ENCODE measurements around the gene MRPL20. TPM values are rescaled to one million over a fixed set of nuclear protein-coding genes. Genes with fewer than 3 reads are reported as not detected.
"Not testable (repeated sequence)": the region's sequence is repeated elsewhere in the genome, so short reads cannot be mapped to it uniquely, and the experiment has no call there.

Gene MRPL20
- total and polyA plus RNA-seq, 2 donors (not counting 1 experiment from before 2014, with no cell fraction given), result 81.7 to 150 TPM

DNA sequence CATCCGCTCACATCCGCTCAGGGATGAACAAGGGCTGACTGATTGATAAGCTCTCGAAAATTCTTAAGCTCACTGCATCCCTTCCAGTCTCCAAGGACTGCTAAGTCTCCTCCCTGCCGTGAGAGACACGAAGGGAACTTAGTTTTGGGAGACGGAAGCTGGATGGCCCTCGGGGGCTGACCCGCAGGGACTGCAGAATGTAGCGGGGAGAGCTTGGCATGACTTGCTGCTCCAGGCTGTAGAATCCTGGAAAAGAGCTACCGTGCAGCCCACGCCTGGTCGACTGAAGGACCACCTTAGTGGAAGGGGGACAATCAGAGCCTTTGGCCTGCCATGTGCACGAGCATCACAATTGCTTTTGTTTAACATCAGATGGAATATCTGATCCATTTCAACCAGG is 8.7 kb upstream of the MRPL20 start:
- Histone ChIP-seq H3K27me3 (ENCODE audit: control insufficient read depth, insufficient read depth, low read length) (no peaks in the 10 kb centered on the region), H3K79me2 (ENCODE audit: control insufficient read depth, insufficient read depth, low read length) (no peaks in the 10 kb centered on the region), H3K4me1 (ENCODE audit: control insufficient read depth, extremely low read depth, insufficient read depth, low read length) (no peaks in the 10 kb centered on the region), H3K9ac (ENCODE audit: insufficient read depth, low read length) (no peak overlapping the region), H2AFZ (ENCODE audit: low read length) (no peak overlapping the region), H3K4me3 (replicated peaks in 1 of 4; ENCODE audit: control extremely low read depth in 1 of 4, insufficient read depth in 1 of 4, low read depth in 3 of 4, low read length in 4 of 4) (no peak overlapping the region), H3K27ac (ENCODE audit: insufficient read depth, low read length) (no peak overlapping the region), H3K36me3 (ENCODE audit: control insufficient read depth, insufficient read depth, low read length) (no peaks in the 10 kb centered on the region), H3K4me2 (ENCODE audit: extremely low read depth, insufficient read depth, low read length) (no peak overlapping the region), H3K9me3 (ENCODE audit: control insufficient read depth, insufficient read depth, low read depth, low read length) (no peaks in the 10 kb centered on the region), H4K20me1 (ENCODE audit: control insufficient read depth, extremely low read depth, insufficient read depth, low read length) (no peaks in the 10 kb centered on the region)
- DNase-seq (ENCODE audit: low read depth in 2 of 2), result no peak
- TF ChIP-seq, protein P1, sequence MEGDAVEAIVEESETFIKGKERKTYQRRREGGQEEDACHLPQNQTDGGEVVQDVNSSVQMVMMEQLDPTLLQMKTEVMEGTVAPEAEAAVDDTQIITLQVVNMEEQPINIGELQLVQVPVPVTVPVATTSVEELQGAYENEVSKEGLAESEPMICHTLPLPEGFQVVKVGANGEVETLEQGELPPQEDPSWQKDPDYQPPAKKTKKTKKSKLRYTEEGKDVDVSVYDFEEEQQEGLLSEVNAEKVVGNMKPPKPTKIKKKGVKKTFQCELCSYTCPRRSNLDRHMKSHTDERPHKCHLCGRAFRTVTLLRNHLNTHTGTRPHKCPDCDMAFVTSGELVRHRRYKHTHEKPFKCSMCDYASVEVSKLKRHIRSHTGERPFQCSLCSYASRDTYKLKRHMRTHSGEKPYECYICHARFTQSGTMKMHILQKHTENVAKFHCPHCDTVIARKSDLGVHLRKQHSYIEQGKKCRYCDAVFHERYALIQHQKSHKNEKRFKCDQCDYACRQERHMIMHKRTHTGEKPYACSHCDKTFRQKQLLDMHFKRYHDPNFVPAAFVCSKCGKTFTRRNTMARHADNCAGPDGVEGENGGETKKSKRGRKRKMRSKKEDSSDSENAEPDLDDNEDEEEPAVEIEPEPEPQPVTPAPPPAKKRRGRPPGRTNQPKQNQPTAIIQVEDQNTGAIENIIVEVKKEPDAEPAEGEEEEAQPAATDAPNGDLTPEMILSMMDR (conservative IDR thresholded peaks at IDR 0.05 in 1 of 2, IDR thresholded peaks at IDR 0.05 in 1 of 2; ENCODE audit: low read depth in 1 of 2, low read length in 2 of 2), result no peak

DNA sequence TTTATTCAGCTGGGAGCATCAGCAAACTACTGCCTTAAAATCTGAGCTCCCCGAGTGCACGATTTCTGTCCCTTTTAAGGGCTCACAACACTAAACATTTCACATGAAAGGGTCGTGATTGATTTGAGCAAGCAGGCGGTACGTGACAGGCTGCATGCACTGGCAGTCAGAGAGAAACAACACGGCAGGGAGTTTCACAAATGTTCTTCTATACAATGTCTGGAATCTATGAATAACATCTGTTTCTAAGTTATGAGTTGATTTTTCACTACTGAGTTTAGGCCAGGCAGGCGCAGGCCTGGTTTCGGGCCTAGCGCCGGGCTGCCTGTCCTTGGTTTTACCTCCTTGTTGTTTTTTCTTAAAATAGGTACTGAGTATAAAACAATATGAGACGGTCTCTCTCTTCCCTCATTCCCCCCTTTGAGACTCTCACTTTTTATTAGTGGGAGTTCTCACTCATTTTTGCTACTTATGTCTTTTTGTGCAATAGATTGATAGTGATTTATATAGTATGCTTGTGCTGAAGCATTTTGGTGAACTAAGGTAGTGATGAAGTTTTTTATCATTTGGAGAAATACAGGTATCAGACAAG is 5.3 kb upstream of the MRPL20 start:
- not testable (repeated sequence) for H3K27me3 ChIP-seq (ENCODE audit: control insufficient read depth, insufficient read depth, low read length); H3K4me3 ChIP-seq (replicated peaks in 1 of 4; ENCODE audit: control extremely low read depth in 1 of 4, insufficient read depth in 1 of 4, low read depth in 3 of 4, low read length in 4 of 4); H3K4me1 ChIP-seq (ENCODE audit: control insufficient read depth, extremely low read depth, insufficient read depth, low read length); H2AFZ ChIP-seq (ENCODE audit: low read length); DNase-seq (ENCODE audit: low read depth in 2 of 2); H3K4me2 ChIP-seq (ENCODE audit: extremely low read depth, insufficient read depth, low read length); H3K9me3 ChIP-seq (ENCODE audit: control insufficient read depth, insufficient read depth, low read depth, low read length); H4K20me1 ChIP-seq (ENCODE audit: control insufficient read depth, extremely low read depth, insufficient read depth, low read length); H3K9ac ChIP-seq (ENCODE audit: insufficient read depth, low read length); H3K27ac ChIP-seq (ENCODE audit: insufficient read depth, low read length); H3K36me3 ChIP-seq (ENCODE audit: control insufficient read depth, insufficient read depth, low read length)
- peaks cover 20% of the 10 kb centered on the region for H3K79me2 ChIP-seq (ENCODE audit: control insufficient read depth, insufficient read depth, low read length)

DNA sequence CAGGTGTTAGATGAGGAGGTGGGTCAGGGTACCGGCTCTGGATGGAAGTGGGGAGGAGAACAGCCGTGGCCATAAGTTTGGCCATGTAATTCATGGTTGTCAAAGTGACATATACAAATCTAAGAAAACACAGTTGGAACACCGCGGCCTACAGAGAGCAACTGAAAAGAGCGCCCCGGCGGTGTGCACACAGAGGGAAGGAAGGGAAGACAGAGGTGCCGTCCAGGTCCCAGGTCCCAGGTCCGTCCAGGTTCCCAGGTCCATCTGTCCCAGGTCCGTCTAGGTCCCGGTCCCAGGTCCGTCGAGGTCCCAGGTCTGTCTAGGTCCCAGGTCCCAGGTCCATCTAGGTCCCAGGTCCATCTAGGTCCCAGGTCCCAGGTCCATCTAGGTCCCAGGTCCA is 4.5 kb upstream of the MRPL20 start:
- Histone ChIP-seq H3K36me3 (ENCODE audit: control insufficient read depth, insufficient read depth, low read length) (no peaks in the 10 kb centered on the region), H3K4me2 (ENCODE audit: extremely low read depth, insufficient read depth, low read length) (no peak overlapping the region), H3K4me3 (replicated peaks in 1 of 4; ENCODE audit: control extremely low read depth in 1 of 4, insufficient read depth in 1 of 4, low read depth in 3 of 4, low read length in 4 of 4) (no peak overlapping the region), H3K9me3 (ENCODE audit: control insufficient read depth, insufficient read depth, low read depth, low read length) (no peaks in the 10 kb centered on the region), H3K27me3 (ENCODE audit: control insufficient read depth, insufficient read depth, low read length) (no peaks in the 10 kb centered on the region), H3K27ac (ENCODE audit: insufficient read depth, low read length) (no peak overlapping the region), H3K79me2 (ENCODE audit: control insufficient read depth, insufficient read depth, low read length) (peaks cover 28% of the 10 kb centered on the region), H3K9ac (ENCODE audit: insufficient read depth, low read length) (no peak overlapping the region), H2AFZ (ENCODE audit: low read length) (no peak overlapping the region), H3K4me1 (ENCODE audit: control insufficient read depth, extremely low read depth, insufficient read depth, low read length) (no peaks in the 10 kb centered on the region), H4K20me1 (ENCODE audit: control insufficient read depth, extremely low read depth, insufficient read depth, low read length) (no peaks in the 10 kb centered on the region)
- TF ChIP-seq, protein P1 (conservative IDR thresholded peaks at IDR 0.05 in 1 of 2, IDR thresholded peaks at IDR 0.05 in 1 of 2; ENCODE audit: low read depth in 1 of 2, low read length in 2 of 2), result no peak
- no peak for TF ChIP-seq EZH2 (IDR thresholded peaks at IDR 0.05; ENCODE audit: low read length, missing control alignments)
- DNase-seq (ENCODE audit: low read depth in 2 of 2), result no peak

DNA sequence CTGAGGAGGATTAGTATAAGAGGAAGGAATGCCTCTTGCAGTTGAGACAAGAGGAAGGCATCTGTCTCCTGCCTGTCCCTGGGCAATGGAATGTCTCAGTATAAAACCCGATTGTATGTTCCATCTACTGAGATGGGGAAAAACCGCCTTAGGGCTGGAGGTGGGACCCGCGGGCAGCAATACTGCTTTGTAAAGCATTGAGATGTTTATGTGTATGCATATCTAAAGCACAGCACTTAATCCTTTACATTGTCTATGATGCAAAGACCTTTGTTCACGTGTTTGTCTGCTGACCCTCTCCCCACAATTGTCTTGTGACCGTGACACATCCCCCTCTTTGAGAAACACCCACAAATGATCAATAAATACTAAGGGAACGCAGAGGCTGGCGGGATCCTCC is 3.1 kb upstream of the MRPL20 start:
- not testable (repeated sequence) for DNase-seq (ENCODE audit: low read depth in 2 of 2); H3K27me3 ChIP-seq (ENCODE audit: control insufficient read depth, insufficient read depth, low read length); H3K9me3 ChIP-seq (ENCODE audit: control insufficient read depth, insufficient read depth, low read depth, low read length); H3K36me3 ChIP-seq (ENCODE audit: control insufficient read depth, insufficient read depth, low read length); H3K9ac ChIP-seq (ENCODE audit: insufficient read depth, low read length); H3K27ac ChIP-seq (ENCODE audit: insufficient read depth, low read length); H3K4me1 ChIP-seq (ENCODE audit: control insufficient read depth, extremely low read depth, insufficient read depth, low read length); H3K4me2 ChIP-seq (ENCODE audit: extremely low read depth, insufficient read depth, low read length); H2AFZ ChIP-seq (ENCODE audit: low read length); H4K20me1 ChIP-seq (ENCODE audit: control insufficient read depth, extremely low read depth, insufficient read depth, low read length); H3K4me3 ChIP-seq (replicated peaks in 1 of 4; ENCODE audit: control extremely low read depth in 1 of 4, insufficient read depth in 1 of 4, low read depth in 3 of 4, low read length in 4 of 4)
- peaks cover 41% of the 10 kb centered on the region for H3K79me2 ChIP-seq (ENCODE audit: control insufficient read depth, insufficient read depth, low read length)

Measured in fibroblast of lung (primary cell).